KG1 (cell line): ENCODE data around the gene CCDC110.
"Not testable (repeated sequence)": the region's sequence is repeated elsewhere in the genome, so short reads cannot be mapped to it uniquely, and the experiment has no call there.

Experiments
- DNase-seq: peaks from one replicate; lab custom pipeline; 2025; lab: John Stamatoyannopoulos, UW

CCDC110 gene

DNA sequence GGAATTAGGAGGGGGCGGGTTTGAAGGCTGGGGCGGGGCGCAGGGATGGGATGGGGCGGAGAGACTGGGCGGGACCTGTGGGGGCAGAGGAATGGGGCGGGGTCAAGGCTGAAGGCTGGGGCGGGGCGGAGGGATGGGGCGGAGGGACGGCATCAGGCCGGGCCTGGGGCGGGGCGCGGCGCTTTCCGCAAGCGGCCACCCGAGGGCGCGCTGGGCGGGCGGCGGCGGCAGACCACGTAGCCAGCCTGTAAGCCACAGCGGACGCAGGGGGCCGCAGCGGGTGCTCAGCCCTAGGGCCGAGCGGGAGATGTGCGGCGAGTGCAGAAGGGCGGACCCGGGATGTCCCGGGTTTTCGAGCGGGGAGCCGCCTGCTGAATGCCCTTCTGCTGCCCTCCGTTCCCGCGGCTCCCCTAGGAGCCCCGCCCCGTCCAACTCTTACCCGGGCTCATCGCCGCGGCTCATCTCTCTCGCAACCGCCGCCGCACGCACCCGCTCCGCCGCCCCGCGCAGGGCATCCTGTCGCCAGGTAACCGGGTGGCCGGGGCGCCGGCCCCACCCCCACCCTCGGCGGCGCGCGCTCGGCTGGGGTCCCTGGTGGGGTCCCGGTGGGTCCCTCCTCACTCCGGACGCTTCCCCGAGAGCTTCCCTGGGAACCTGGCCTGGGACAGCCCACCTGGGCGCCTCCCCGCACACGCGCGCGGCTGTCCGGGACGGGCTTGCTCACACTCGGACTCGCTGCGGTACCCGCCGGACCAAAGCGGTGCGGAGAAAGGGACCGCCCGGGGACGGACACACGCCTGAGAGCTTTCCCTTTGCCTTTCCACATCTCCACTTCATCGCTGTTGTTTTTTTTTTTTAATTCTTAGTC lies at the start of gene CCDC110:
Gene CCDC110 (minus strand): TSS at position 499 of the 868 bp plus-strand sequence. CDS start 50 bp downstream, at position 449.
- DNase-seq = no peak

DNA sequence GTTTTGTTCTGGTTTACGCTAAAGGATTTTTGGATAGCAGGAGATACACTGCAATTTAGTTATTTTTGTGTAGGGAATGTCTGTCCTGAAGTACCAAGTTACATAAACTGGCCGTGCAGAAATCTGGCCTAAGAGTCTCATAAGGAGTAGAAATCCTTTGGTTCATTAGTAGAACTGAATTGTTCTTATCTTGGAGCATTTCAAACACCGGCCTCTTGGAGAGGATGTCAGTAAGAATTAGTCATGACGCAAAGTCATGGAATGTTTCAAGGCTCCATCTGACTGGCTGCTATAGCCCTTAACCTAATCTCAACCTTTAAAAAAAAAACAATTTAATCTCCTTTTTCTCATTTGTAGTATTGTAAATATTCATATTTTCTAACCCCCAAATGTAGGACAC lies 48.6 kb upstream of the CCDC110 start:
- no peak for DNase-seq

DNA sequence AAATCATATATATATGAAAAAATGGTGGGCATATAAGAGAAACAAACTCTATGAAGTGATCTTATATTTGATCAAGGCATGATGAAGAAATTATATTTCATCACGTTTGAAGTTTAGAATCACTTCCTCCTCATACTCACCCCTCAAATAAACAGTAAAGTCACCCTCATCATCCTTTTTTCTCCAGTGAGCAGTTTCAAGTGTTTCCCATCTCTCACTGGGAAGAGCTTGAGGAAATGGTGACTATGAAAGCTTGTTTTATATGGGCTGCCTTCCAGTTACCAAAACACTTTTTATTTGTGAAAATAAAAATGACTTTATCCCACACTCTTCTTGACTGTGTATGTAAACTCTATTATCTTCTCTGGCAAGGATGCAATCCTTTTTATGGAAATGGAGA lies 47.0 kb upstream of the CCDC110 start:
- no peak for DNase-seq

DNA sequence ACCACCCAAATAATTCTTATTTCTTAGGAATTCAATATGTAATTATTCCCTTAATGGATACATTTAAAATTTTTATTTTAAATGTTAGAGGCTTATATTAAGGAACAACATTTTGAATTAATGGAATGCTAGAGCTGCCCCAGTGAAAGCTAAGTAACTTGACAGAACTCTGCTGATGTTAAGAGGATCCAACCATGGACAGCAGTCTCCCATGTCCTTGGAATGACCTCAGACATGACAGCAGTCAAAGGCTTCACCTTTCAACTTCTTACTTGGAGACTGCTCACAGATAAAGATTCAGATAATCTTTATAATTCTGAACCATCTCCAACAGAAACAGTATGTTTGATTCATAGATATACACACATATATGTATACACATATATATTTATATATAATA lies 46.5 kb upstream of the CCDC110 start:
- DNase-seq = no peak

DNA sequence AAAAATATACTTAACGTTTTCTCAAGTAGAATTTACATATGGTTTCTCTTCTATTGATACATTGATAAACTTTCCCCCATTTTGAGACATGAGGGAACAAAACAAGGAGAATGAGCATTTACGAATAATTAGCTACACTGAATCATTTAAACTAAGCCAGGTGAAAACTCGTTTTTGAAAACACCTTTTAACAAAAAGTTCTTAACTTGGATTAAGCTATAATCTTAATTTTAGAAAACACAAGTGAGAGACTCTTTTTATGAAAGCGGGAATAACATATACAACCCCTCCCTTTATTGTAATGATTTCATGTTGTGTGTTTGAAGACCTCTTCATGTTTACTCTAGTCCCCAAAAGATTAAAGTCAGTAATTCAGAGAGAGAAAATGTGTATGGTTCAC lies 43.7 kb upstream of the CCDC110 start:
- DNase-seq = no peak

DNA sequence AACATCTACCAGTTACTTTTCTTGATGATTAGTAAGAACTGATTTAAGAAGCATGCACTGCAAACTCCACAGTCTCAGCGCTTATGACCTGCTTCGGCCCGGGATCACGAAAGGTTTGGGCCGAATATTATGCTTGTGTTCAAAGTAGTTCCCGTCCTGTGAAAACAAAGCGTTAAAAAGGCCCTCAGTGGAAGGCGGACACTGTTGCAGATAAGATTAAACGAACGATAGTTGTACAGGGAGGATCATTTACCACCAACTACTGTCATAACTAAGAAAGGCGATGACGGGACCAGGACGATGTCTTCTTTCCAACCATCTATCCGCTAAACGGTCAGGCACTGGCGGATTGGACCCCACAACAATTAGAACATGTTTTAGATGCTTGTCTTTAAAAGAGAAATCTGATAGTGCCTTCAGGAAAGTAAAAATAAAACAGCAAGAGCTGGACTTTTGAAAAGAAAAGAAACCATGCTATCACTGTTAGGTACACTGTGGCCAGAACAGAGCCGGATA lies 42.7 kb upstream of the CCDC110 start:
- DNase-seq = no peak

DNA sequence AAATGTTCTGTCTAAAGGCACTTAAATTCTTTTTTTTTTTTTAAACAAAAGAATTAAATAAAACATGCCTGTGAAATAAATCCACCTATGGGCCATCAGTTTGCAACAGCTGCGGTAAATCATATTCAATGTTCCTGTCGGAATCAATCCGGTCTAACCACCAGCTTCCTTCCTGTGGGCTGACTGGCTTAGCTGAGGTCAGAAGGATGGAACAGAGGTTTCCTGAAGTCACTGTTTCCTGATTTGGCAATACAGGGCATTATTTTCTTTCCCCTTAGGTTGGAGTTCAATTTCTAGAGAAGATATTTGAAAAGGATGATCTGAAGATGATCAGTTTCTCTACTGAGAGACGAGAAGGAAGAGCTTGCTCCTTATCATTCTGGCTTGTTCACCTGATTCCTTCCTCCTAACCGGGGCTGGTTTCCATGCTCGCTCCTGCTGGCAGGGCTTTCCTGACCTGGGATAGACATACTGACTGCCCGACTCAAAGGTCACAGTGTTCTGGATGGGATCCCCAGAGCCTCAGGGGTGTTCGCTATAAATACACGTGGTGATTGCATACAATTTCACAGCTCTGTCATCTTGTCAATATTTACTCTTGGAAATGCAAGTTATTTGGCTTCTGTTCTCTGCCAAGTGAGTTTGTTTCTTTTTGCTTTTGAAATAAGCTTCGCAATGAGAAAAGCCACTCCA lies 42.1 kb upstream of the CCDC110 start:
- DNase-seq = no peak

DNA sequence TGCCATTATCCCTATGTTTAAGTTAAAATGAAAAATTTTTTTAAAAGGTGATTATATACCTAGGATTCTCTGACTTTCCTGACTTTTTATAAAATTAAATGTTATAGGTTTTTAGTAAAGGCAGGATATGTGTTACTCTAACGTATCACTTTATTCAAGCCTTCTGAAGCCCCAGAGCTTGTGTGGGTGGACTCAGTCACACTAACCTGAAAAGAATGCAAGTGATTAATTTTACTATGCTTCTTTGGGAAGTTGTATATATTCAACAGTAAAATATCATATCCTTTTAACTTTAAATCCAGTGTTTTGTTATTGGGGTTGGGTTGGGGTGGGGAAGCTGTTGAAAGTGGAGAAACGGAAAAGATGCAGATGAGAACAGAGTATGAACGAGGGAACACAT lies 41.0 kb upstream of the CCDC110 start:
- no peak for DNase-seq

DNA sequence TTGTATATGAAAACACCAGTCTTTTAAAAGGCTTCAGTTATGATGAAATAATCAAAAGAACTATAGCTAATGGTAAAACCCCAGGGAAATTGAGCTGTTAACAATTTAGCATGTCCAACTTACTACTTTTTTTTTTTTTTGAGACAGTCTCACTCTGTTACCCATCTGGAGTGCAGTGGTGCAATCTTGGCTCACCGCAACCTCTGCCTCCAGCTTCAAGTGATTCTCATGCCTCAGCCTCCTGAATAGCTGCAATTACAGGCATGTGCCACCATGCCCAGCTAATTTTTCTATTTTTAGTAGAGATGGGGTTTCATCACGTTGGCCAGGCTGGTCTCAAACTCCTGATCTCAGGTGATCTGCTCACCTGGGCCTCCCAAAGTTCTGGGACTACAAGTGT lies 39.7 kb upstream of the CCDC110 start:
- not testable (repeated sequence) for DNase-seq

DNA sequence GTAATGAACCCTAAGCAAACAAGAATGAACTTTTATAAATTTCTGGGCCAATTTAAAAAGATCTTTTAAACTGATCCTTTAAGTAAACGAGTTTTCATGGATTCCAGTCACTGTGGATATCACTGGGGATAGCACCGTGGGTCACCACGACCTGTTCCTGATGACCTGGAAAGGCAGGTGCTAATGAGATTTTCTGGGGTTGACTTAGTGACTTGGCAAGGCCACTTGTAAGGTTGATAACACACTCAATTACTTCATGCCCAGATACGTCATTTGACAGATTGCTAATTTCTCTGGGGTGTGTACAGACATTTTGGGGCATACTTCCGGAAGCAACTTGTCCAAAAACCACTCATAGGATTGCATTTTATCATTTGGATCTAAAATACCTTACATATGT lies 39.3 kb upstream of the CCDC110 start:
- DNase-seq = no peak

DNA sequence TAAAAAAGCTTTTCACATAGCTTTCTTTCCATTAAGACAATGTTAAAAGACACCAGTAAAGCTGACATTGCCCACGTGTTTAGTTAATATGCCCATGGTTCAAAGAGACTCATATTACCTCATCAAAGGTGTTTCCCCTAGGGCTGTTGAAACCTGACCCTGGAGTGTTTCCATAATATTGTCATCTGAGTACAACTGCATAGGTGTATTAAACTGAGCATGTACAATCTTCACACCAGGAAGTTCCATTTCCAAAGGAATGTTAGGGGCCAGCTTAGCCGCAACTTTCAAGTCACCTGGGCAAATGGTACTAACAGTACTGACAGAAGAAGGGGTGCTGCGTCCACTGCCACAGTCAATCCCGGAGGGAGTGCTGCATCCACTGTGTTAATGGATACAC lies 36.6 kb upstream of the CCDC110 start:
- DNase-seq = no peak

DNA sequence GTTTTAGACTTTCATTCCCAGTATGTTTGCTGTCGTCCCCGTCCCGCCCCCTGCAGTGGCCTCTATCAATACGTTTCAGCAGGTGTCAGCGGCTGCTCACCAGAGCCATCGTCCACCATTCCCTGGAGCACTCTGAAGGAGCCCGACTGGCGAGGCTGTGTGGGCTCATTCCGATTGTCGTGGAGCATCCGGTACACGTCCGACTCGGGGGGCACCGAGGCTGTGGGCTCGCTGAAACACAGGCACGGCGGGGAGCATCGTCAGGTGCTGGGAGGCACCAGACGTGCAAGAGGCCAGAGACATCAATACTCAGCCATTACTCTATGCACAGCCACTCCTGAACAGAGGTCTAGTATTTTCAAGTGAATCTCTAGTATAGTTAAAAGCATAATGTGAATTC lies 34.9 kb upstream of the CCDC110 start:
- DNase-seq = no peak

DNA sequence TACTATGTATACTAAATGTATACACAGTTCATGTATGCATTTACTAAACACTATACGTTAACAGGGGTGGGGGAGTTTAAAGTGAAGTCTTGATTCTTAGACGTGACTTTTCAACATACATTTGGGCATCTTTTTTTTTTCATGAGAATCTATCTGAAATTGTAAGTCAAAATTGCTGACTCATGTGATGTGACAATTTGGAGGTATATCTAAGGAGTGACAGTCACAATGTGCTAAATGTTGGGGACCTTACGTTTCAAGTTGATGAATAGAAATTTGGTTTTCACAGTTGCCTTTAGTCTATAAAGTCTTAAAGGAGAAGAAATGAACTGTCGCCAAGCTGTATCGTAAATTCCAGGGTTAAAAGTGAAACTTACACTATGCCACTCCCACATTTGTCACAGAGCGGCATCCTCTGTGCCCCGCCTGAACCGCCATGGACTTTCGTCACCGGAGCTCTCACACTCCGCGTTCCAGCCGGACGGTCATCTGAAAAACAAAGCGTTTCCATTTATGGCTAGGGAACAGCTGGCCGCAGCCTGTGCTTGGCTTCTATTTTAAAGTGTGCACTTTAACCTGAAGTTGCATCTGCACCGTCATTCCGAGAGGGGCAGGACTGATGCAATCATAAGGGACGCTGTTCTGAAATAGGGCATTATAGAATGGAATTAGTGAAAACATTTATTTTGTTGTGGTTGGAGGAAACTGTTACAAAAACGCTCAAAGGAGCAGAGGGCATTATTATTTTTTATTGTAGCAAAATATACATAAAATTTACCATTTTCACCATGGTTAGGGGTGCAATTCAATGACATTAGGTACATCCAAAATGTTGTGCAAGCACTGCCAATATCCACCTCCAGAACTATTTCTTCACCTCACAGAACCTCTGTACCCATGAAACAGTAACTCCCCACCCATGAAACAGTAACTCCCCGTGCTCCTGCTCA lies 32.8 kb upstream of the CCDC110 start:
- no peak for DNase-seq

DNA sequence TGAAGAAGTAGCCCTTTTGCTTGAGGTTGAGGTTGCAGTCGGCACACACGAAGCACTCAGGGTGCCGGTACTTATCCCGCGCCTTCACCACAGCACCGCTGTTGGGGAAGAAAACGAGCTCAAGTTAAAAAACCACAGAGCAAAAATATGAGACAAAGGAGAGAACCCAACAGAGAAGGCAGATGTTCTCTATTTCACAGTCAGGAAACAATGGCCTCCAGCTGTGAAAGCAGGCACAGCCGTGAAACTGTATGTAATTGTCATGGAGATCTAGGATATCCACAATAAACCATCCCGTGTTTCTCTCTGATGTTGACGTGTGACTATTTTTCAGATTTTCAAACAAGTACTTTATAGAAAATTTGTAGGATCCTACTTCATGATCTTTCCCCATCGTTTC lies 30.9 kb upstream of the CCDC110 start:
- no peak for DNase-seq

DNA sequence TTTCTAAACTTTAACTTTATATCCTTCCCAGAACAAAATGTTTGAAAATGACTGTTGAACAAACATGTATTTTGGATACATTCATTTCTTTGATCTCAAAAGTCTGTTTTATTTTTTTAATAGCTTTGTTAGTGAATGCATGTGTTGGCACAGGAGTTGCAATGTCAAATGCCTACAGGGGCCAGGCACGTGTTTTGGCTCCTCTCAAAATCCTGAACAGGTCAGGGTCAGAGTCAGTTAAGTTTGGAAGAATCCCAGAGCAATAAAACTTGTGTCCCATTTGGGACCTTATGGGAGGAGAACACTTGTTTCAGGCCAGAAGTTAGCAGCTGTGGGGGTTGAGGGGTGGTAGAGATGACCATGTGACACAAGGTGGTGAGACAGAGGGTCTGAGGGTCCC lies 29.0 kb upstream of the CCDC110 start:
- no peak for DNase-seq

DNA sequence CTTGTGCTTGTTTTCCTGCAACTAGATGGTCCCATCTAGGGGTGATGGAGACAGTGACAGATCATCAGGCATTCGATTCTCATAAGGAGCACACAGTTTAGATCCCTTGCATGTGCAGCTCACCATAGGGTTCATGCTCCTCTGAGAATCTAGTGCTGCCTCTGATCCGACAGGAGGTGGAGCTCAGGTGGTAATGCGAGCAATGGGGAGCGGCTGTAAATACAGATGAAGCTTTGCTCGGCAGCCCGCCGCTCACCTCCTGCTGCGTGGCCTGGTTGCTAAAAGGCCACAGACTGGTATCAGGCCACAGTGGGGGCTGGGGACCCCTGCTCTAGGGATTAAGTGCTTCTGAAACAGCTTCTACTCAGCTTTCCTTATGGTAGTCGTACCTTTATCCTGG lies 28.5 kb upstream of the CCDC110 start:
- no peak for DNase-seq

DNA sequence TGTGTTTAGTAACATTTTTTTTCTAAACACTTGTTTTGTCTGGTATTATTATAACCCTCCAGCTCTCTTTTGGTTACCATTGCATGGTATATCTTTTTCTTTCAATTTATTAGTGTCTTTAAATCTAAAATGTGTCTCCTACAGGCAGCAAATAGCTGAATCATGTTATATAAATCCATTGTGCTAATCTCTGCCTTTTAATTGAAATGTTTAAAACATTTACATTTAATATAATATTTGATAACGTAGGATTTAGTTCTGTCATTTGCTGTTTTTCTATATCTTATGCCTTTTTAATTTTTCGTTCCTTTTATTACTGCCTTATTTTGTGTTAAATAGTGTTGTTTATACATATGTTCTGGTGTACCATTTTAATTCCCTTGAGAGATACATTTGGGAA lies 17.1 kb upstream of the CCDC110 start:
- no peak for DNase-seq

DNA sequence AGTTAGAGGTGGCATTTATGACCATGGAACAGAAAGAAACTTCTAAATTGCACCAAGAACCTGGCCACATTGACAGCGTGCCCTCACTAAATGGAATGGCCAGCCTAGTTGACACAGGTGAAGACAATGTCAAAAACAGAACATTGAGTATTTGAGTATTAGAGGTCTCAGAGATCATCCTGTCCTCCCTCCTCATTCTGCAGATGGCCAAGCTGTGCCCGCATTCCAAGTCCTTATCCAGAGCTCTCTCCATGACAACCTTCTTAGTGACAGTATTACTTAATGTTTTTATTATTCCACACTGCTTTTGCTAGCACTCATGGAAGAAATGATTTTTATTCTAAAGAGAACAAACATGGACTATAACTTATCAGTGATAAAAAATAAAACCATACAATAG lies 9.9 kb upstream of the CCDC110 start:
- no peak for DNase-seq

DNA sequence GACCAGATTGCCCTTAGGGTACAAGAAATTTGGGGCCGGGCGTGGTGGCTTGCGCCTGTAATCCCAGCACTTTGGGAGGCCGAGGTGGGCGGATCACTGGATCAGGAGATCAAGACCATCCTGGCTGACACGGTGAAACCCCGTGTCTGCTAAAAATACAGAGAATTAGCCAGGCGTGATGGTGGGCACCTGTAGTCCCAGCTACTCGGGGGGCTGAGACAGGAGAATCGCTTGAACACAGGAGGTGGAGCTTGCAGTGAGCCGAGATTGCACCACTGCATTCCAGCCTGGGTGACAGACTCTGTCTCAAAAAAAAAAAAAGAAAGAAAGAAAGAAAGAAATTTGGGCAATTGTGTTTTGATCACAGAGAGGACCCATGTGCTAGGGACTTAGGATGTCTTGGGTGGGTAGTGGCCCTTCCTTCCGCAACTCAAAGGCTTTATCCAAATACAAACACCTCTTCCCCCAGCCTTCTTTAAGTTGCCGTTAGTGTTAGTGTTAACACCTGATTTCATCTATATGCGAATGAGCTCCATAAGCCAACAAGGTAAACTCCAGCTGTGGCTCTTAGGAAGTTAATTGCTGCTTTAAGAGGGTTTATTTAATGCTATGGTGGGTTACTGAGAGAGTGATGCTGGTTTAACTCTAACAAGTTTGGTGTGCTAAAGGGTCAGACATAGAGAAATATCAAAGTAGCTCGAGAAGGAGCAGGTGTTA lies 8.6 kb upstream of the CCDC110 start:
- no peak for DNase-seq

DNA sequence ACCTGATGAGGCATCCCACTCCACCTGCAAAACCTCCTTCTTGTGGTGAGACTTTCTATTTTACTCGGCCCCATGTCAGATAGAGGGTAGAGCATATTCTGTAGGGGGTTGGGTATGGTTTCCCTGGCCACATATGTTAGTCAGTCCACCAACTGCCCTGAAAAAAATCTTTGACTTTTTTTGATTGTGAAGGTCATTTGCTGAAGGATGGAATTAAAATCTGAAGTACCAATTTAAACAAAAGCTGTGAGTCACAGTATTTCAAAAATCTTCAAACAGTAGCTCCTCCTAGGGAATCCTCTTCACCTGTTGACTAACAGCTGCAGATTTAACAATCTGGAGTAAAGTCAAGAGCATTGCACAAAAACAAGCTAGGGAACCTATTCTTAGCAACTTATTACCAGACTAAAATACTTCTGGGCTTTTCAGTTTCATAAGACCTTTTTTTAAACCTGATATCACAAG lies 8.0 kb upstream of the CCDC110 start:
- no peak for DNase-seq

DNA sequence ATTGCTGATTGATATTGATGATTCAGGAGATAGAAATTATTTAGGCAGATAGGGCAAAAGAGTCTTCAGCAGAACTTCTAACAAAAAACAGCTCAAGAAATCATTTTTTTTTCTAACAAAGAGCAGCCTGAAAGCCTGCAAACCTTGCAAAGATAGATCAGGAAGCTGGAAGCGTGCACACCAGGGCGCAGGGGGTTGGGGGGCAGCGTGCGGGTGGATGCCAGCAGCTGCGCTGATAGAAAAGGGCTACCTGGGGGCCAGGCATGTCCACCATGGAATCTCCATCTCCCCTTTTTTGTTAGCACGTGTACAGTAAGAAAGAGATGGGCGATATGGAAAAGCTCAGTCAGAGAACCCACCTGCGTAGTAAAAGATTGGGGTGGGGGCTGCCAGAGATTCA lies 1.7 kb upstream of the CCDC110 start:
- DNase-seq = no peak
